Sigmoid colon (tissue), 7 donors: ENCODE data around the gene CEP104. TPM values are rescaled to one million over a fixed set of nuclear protein-coding genes. Genes with fewer than 3 reads are reported as not detected.

Source experiments
- DNase-seq: peaks from one replicate; pipeline ENCODE4 v3.0.0-alpha.2; 2019
- H3K27ac ChIP-seq, 4 donors: fragments of 200-600 bp; sonication (generic); one replicate each; pipeline ENCODE4 v1.5.1; 2016 to 2019; ENCODE audit warnings: mild to moderate bottlenecking in 1 of 4
- H3K27me3 ChIP-seq, 3 donors: fragments of 200-600 bp; sonication (generic); one replicate each; pipeline ENCODE4 v1.5.1; 2019; ENCODE audit warnings: mild to moderate bottlenecking in 1 of 3
- H3K36me3 ChIP-seq, 4 donors: fragments of 200-600 bp; sonication (generic); one replicate each; pipeline ENCODE4 v1.5.1; 2016 to 2019
- H3K4me1 ChIP-seq, 4 donors: fragments of 200-600 bp; sonication (generic); one replicate each; pipeline ENCODE4 v1.5.1; 2017 to 2019
- H3K4me3 ChIP-seq, 4 donors: fragments of 200-600 bp; sonication (generic); one replicate each; pipeline ENCODE4 v1.5.1; 2017 to 2019; ENCODE audit warnings: mild to moderate bottlenecking in 2 of 4, moderate library complexity in 1 of 4
- H3K9me3 ChIP-seq, 4 donors: fragments of 200-600 bp in 3 of 4; sonication (generic) in 3 of 4; one replicate each; pipeline versions ENCODE4 v1.5.1 to v1.6.1; 2013 to 2019
- CTCF ChIP-seq, 4 experiments: fragments of 450-650 bp in 3 of 4; fragments of 200-600 bp in 1 of 4; IDR thresholded peaks; one replicate each; pipeline ENCODE4 v1.5.1; 2016 to 2019; ENCODE audit warnings: antibody characterized with exemption in 4 of 4, mild to moderate bottlenecking in 3 of 4, moderate library complexity in 2 of 4
- EP300 ChIP-seq, 4 donors: sonication (generic); formaldehyde crosslinking; IDR thresholded peaks; one replicate each; pipeline ENCODE4 v1.6.1; 2017; ENCODE audit warnings: antibody characterized with exemption in 4 of 4
- POLR2A ChIP-seq, 2 donors: fragments of 450-650 bp; IDR thresholded peaks; one replicate each; pipeline ENCODE4 v1.6.1; 2016; ENCODE audit warnings: antibody characterized with exemption in 2 of 2, mild to moderate bottlenecking in 2 of 2, moderate library complexity in 2 of 2
- POLR2AphosphoS5 ChIP-seq, 4 donors: sonication (generic); formaldehyde crosslinking; IDR thresholded peaks; one replicate each; pipeline ENCODE4 v1.6.1; 2017; ENCODE audit warnings: antibody characterized with exemption in 4 of 4
- WGBS, 2 donors: extraction: QIAGEN DNeasy Blood & Tissue Kit; methylation state at CpG; one replicate each; pipeline ENCODE4 v1.1.7; 2013; 5-methylcytosine and 5-hydroxymethylcytosine counted together
- intact Hi-C: fragments of 100-400 bp; cut with DNase I; formaldehyde crosslinking; loops from one replicate; pipeline ENCODE4 v1.15.1; 2023
- polyA plus RNA-seq, 3 donors: library from polyadenylated mRNA; stranded (reverse); fragments of 200-250 nt; gene quantifications; one replicate each; pipeline ENCODE4 v1.2.3, GENCODE V29; 2013
- total RNA-seq, 4 donors: library from RNA; depleted of rRNA; stranded (reverse); fragments of >200 nt; gene quantifications; one replicate each; pipeline ENCODE4 v1.1.0, GENCODE V29; 2016
- donor health status: healthy with polysubstance abuse.
- donor health status: Bipolar disorder and iron deficiency.
- donor health status: healthy.

The CEP104 gene
- total and polyA plus RNA-seq, 7 donors, result 12.0 to 32.5 (median 21.6) TPM

- no peak for DNase-seq
- Histone ChIP-seq H3K27ac (no peak overlapping the region), H3K36me3 (peaks cover 15 to 82% (median 27%) of the 10 kb centered on the region in 4 donors), H3K4me3 (no peak overlapping the region), H3K27me3 (no peaks in the 10 kb centered on the region), H3K9me3 (no peaks in the 10 kb centered on the region), H3K4me1 (no peaks in the 10 kb centered on the region)
- TF ChIP-seq POLR2A (IDR thresholded peaks at IDR 0.05) (no peak), POLR2AphosphoS5 (IDR thresholded peaks at IDR 0.05) (no peak), EP300 (IDR thresholded peaks at IDR 0.05) (no peak), CTCF (IDR thresholded peaks at IDR 0.05) (no peak)
- intact Hi-C loops, result no loop called here
- WGBS, 2 donors, result 92 to 93% methylated on average over 15 of the region's 15 CpGs
These were observed 29.2 kb upstream of the CEP104 start for GRCh38 chr1:3886106-3886670.

GRCh38 chr1:3885611-3886010, 28.6 kb upstream of the CEP104 start:
- Histone ChIP-seq H3K4me3 (no peak overlapping the region), H3K36me3 (peaks cover 11 to 82% (median 26%) of the 10 kb centered on the region in 4 donors), H3K27ac (no peak overlapping the region), H3K27me3 (no peaks in the 10 kb centered on the region), H3K9me3 (no peaks in the 10 kb centered on the region), H3K4me1 (no peaks in the 10 kb centered on the region)
- DNase-seq, result no peak
- intact Hi-C loops, result no loop called here
- TF ChIP-seq POLR2A (IDR thresholded peaks at IDR 0.05) (no peak), POLR2AphosphoS5 (IDR thresholded peaks at IDR 0.05) (no peak), CTCF (IDR thresholded peaks at IDR 0.05) (no peak), EP300 (IDR thresholded peaks at IDR 0.05) (no peak)
- 91 to 93% methylated on average over 7 of the region's 7 CpGs for WGBS, 2 donors

DNA sequence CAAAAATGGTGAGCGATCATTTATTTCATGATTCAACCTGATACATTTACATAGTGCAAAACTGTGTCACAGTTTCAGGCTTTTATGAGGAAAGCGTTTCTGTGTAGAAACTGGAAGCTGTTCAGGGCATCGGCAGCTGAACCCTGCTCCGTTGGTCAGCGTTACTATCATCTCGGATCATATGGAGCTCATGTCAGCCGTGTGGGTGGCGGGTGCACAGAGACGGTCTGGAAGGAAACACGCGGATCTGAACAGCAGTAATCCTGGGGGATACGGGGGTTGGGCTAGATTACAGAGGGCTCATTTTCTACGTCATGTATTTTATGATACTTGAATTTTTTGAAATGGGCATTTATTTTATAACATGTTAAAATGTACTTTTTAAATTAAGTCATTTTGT, 28.0 kb upstream of the CEP104 start:
- no peaks in the 10 kb centered on the region for H3K27me3 ChIP-seq
- intact Hi-C loops, result no loop called here
- 92 to 93% methylated on average over 13 of the region's 13 CpGs for WGBS, 2 donors
- TF ChIP-seq POLR2A (IDR thresholded peaks at IDR 0.05), result no peak
- TF ChIP-seq CTCF (IDR thresholded peaks at IDR 0.05), result no peak
- TF ChIP-seq POLR2AphosphoS5 (IDR thresholded peaks at IDR 0.05), result no peak
- TF ChIP-seq EP300 (IDR thresholded peaks at IDR 0.05), result no peak
- H3K27ac ChIP-seq, result no peak overlapping the region
- no peak overlapping the region for H3K4me3 ChIP-seq
- H3K4me1 ChIP-seq, result no peaks in the 10 kb centered on the region
- H3K36me3 ChIP-seq, result peaks cover 4 to 82% (median 20%) of the 10 kb centered on the region in 4 donors
- no peak for DNase-seq
- H3K9me3 ChIP-seq, result no peaks in the 10 kb centered on the region

GRCh38 chr1:3883194-3883925, 26.3 kb upstream of the CEP104 start:
- Histone ChIP-seq H3K9me3 (peaks cover 0 to 11% (median 2%) of the 10 kb centered on the region in 4 donors), H3K27ac (no peak overlapping the region), H3K27me3 (no peaks in the 10 kb centered on the region), H3K4me1 (no peaks in the 10 kb centered on the region), H3K36me3 (peaks cover 4 to 82% (median 24%) of the 10 kb centered on the region in 4 donors), H3K4me3 (no peak overlapping the region)
- TF ChIP-seq POLR2AphosphoS5 (IDR thresholded peaks at IDR 0.05) (no peak), POLR2A (IDR thresholded peaks at IDR 0.05) (no peak), EP300 (IDR thresholded peaks at IDR 0.05) (no peak), CTCF (IDR thresholded peaks at IDR 0.05) (no peak)
- WGBS, 2 donors, result 96% methylated on average over 18 of the region's 18 CpGs
- no peak for DNase-seq
- intact Hi-C loops, result no loop called here
